GM21619 (cell line): Measurements from ENCODE around the gene TTC7B.

Experiments
- ATAC-seq: cut with Tn5 transposase; IDR thresholded peaks from one replicate; pipeline ENCODE4 v1.9.1; 2021; ENCODE audit not compliant: unreplicated experiment

The TTC7B gene

GRCh38 chr14:90807060-90807459 is 9.2 kb downstream of the TTC7B start:
- ATAC-seq = no peak

- no peak for ATAC-seq
These were observed 10.3 kb downstream of the TTC7B start for GRCh38 chr14:90805662-90806540.

GRCh38 chr14:90805084-90805391 is 11.2 kb downstream of the TTC7B start:
- ATAC-seq = no peak

GRCh38 chr14:90804292-90805083 is 11.7 kb downstream of the TTC7B start:
- ATAC-seq = no peak

- ATAC-seq = no peak
These were observed 13.0 kb downstream of the TTC7B start for GRCh38 chr14:90803249-90803648.

GRCh38 chr14:90799420-90799819 is 16.8 kb downstream of the TTC7B start:
- no peak for ATAC-seq

- ATAC-seq = no peak
These were observed 18.3 kb downstream of the TTC7B start for GRCh38 chr14:90797919-90798318.

- ATAC-seq = no peak
These were observed 18.8 kb downstream of the TTC7B start for GRCh38 chr14:90797451-90797850.

- no peak for ATAC-seq
These were observed 19.9 kb downstream of the TTC7B start for GRCh38 chr14:90796329-90796728.

GRCh38 chr14:90795744-90796143 is 20.5 kb downstream of the TTC7B start:
- no peak for ATAC-seq

GRCh38 chr14:90791486-90791885 is 24.7 kb downstream of the TTC7B start:
- ATAC-seq = no peak

- ATAC-seq = no peak
These were observed 28.2 kb downstream of the TTC7B start for GRCh38 chr14:90788031-90788430.

- no peak for ATAC-seq
These were observed 30.3 kb downstream of the TTC7B start for GRCh38 chr14:90785876-90786450.

- no peak for ATAC-seq
These were observed 30.8 kb downstream of the TTC7B start for GRCh38 chr14:90785471-90785870.

- no peak for ATAC-seq
These were observed 31.5 kb downstream of the TTC7B start for GRCh38 chr14:90784621-90785270.

- ATAC-seq = no peak
These were observed 32.9 kb downstream of the TTC7B start for GRCh38 chr14:90783344-90783743.

GRCh38 chr14:90782892-90783291 is 33.3 kb downstream of the TTC7B start:
- ATAC-seq = no peak

- ATAC-seq = no peak
These were observed 34.4 kb downstream of the TTC7B start for GRCh38 chr14:90781876-90782275.

GRCh38 chr14:90781344-90781761 is 34.9 kb downstream of the TTC7B start:
- no peak for ATAC-seq

- no peak for ATAC-seq
These were observed 35.7 kb downstream of the TTC7B start for GRCh38 chr14:90780519-90780918.

GRCh38 chr14:90778571-90779255 is 37.5 kb downstream of the TTC7B start:
- ATAC-seq = no peak
